ENCODE results near the gene MVK.
"Not testable (repeated sequence)": the region's sequence is repeated elsewhere in the genome, so short reads cannot be mapped to it uniquely, and the experiment has no call there.

Gene MVK

GRCh38 chr12:109601557-109601956 is 28.0 kb downstream of the MVK start:
- DNase-seq (ENCODE audit: low read depth in 2 of 2), result no peak
- no peak overlapping the region for H3K4me3 ChIP-seq (replicated peaks in 1 of 2; ENCODE audit: low read depth in 2 of 2, low read length in 2 of 2)
- no peak for TF ChIP-seq CTCF (IDR thresholded peaks at IDR 0.05; ENCODE audit: low read depth, low read length)

- not testable (repeated sequence) for H3K4me3 ChIP-seq (replicated peaks in 1 of 2; ENCODE audit: low read depth in 2 of 2, low read length in 2 of 2); DNase-seq (ENCODE audit: low read depth in 2 of 2)
These were observed 28.5 kb downstream of the MVK start for GRCh38 chr12:109602132-109602531.

GRCh38 chr12:109604132-109604585 is 30.6 kb downstream of the MVK start:
- no peak for TF ChIP-seq CTCF (IDR thresholded peaks at IDR 0.05; ENCODE audit: low read depth, low read length)
- no peak for DNase-seq (ENCODE audit: low read depth in 2 of 2)
- H3K4me3 ChIP-seq (replicated peaks in 1 of 2; ENCODE audit: low read depth in 2 of 2, low read length in 2 of 2), result no peak overlapping the region

GRCh38 chr12:109605016-109605415 is 31.4 kb downstream of the MVK start:
- no peak for TF ChIP-seq CTCF (IDR thresholded peaks at IDR 0.05; ENCODE audit: low read depth, low read length)
- no peak overlapping the region for H3K4me3 ChIP-seq (replicated peaks in 1 of 2; ENCODE audit: low read depth in 2 of 2, low read length in 2 of 2)
- no peak for DNase-seq (ENCODE audit: low read depth in 2 of 2)

- no peak for DNase-seq (ENCODE audit: low read depth in 2 of 2)
- no peak overlapping the region for H3K4me3 ChIP-seq (replicated peaks in 1 of 2; ENCODE audit: low read depth in 2 of 2, low read length in 2 of 2)
- no peak for TF ChIP-seq CTCF (IDR thresholded peaks at IDR 0.05; ENCODE audit: low read depth, low read length)
These were observed 32.1 kb downstream of the MVK start for GRCh38 chr12:109605599-109606228.

- no peak for TF ChIP-seq CTCF (IDR thresholded peaks at IDR 0.05; ENCODE audit: low read depth, low read length)
- peak in 1 of 2 donors; percentile 13 for DNase-seq (ENCODE audit: low read depth in 2 of 2)
- no peak overlapping the region for H3K4me3 ChIP-seq (replicated peaks in 1 of 2; ENCODE audit: low read depth in 2 of 2, low read length in 2 of 2)
These were observed 32.9 kb downstream of the MVK start for GRCh38 chr12:109606320-109607028.

- no peak for DNase-seq (ENCODE audit: low read depth in 2 of 2)
- H3K4me3 ChIP-seq (replicated peaks in 1 of 2; ENCODE audit: low read depth in 2 of 2, low read length in 2 of 2), result no peak overlapping the region
- TF ChIP-seq CTCF (IDR thresholded peaks at IDR 0.05; ENCODE audit: low read depth, low read length), result no peak
These were observed 34.0 kb downstream of the MVK start for GRCh38 chr12:109607618-109608017.

Measured in cardiac fibroblast (primary cell).